A673 (cell line): ENCODE measurements around the gene NEDD4L. TPM values are rescaled to one million over a fixed set of nuclear protein-coding genes. Genes with fewer than 3 reads are reported as not detected.

Experiments
- BruUV-seq: library from RNA; stranded (reverse); fragments of 400-500 nt; replicated peaks from 2 replicates; lab custom pipeline; 2021; lab: Mats Ljungman, UMichigan
- CTCF ChIA-PET: fragments of 300-600 bp; sonication (Branson Sonifier 250); formaldehyde crosslinking; loops from one replicate; lab custom pipeline; 2022; ENCODE audit warnings: antibody characterized with exemption; lab: Charles Lee
- POLR2A ChIA-PET: fragments of 300-600 bp; sonication (Branson Sonifier 250); formaldehyde crosslinking; loops from one replicate; lab custom pipeline; 2022; ENCODE audit warnings: antibody characterized with exemption; ENCODE audit not compliant: low non-redundant PET; lab: Charles Lee
- DNase-seq: peaks from one replicate; pipeline ENCODE4 v3.0.0-alpha.2; 2015; ENCODE audit warnings: low spot score
- H3K27ac ChIP-seq: fragments of 200-600 bp; sonication (generic); 2 replicates; pipeline ENCODE4 v1.5.1; 2016; ENCODE audit warnings: mixed run types, low read depth, mild to moderate bottlenecking, mixed read lengths, antibody characterized with exemption, low read length; ENCODE audit not compliant: poor library complexity, severe bottlenecking
- H3K27me3 ChIP-seq: fragments of 200-600 bp; sonication (generic); replicated peaks from 2 replicates; pipeline ENCODE4 v1.6.1; 2017; ENCODE audit warnings: mixed run types, low read depth, mild to moderate bottlenecking, mixed read lengths, antibody characterized with exemption, low read length; ENCODE audit not compliant: insufficient read depth, poor library complexity
- H3K36me3 ChIP-seq: fragments of 200-600 bp; sonication (generic); 2 replicates; pipeline ENCODE4 v1.6.1; 2016; ENCODE audit warnings: mixed run types, mild to moderate bottlenecking, mixed read lengths, antibody characterized with exemption, low read length; ENCODE audit not compliant: insufficient read depth, poor library complexity, severe bottlenecking
- H3K4me1 ChIP-seq: fragments of 200-600 bp; sonication (generic); 2 replicates; pipeline ENCODE4 v1.6.1; 2017; ENCODE audit warnings: mixed run types, mild to moderate bottlenecking, mixed read lengths, antibody characterized with exemption, low read length; ENCODE audit not compliant: insufficient read depth, poor library complexity, severe bottlenecking
- H3K4me3 ChIP-seq: fragments of 200-600 bp; sonication (generic); 2 replicates; pipeline ENCODE4 v1.5.1; 2016; ENCODE audit warnings: low read depth, mixed run types, mild to moderate bottlenecking, mixed read lengths, low read length; ENCODE audit not compliant: poor library complexity, severe bottlenecking
- H3K9me3 ChIP-seq: fragments of 200-600 bp; sonication (generic); 2 replicates; pipeline ENCODE4 v1.6.1; 2016; ENCODE audit warnings: mixed run types, low read depth, mild to moderate bottlenecking, mixed read lengths, antibody characterized with exemption, low read length; ENCODE audit not compliant: poor library complexity, severe bottlenecking
- CTCF ChIP-seq: fragments of 300-800, 200-600 bp; sonication (generic); conservative IDR thresholded peaks from 2 replicates; pipeline ENCODE4 v1.5.1; 2017; ENCODE audit warnings: low read depth, mild to moderate bottlenecking, antibody characterized with exemption, low read length, moderate library complexity, mixed read lengths
- EZH2 ChIP-seq: fragments of 200-600 bp; sonication (generic); IDR thresholded peaks from 2 replicates; pipeline ENCODE4 v1.6.1; 2017; ENCODE audit warnings: borderline replicate concordance, low read depth, mild to moderate bottlenecking, mixed read lengths, antibody characterized with exemption, low read length; ENCODE audit not compliant: poor library complexity, severe bottlenecking
- intact Hi-C: fragments of 100-400 bp; cut with micrococcal nuclease; formaldehyde crosslinking; loops from one replicate; pipeline ENCODE4 v1.10.0; 2022; ENCODE audit not compliant: unreplicated experiment
- total RNA-seq: library from RNA; stranded (reverse); gene quantifications from 2 replicates; pipeline ENCODE4 v1.2.3, GENCODE V29; 2021

Gene NEDD4L
- total RNA-seq, 1 experiment from 2014 or later = 15.3 TPM

DNA sequence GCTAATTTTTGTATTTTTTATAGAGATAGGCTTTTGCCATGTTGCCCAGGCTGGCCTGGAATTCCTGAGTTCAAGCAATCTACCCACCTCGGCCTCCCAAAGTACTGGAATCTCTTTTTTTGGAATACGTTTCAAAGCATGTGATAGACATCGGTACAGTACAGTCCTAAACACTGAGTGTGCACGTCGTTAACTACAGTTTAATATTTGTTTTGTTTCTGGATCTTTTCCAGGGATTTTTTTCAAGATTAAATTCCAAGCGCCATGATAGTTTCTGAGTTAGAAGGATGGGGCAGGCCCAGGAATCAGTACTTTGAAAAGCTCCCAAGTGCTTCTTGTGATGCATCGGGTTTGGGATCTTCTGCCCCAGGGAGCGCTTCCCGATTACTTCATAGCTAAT lies 33.3 kb downstream of the NEDD4L start:
- Histone ChIP-seq H3K4me3 (no peak overlapping the region), H3K27ac (no peak overlapping the region), H3K36me3 (no peaks in the 10 kb centered on the region), H3K27me3 (no peaks in the 10 kb centered on the region), H3K9me3 (no peaks in the 10 kb centered on the region), H3K4me1 (no peaks in the 10 kb centered on the region)
- ChIA-PET CTCF (interaction anchor here (0.6 kb wide), 1 partner anchor 118 kb away, joined by 3 read pairs; no protein-coding TSS in a partner anchor), POLR2A (interaction anchor here (0.7 kb wide), 1 partner anchor 209 kb away, joined by 3 read pairs; no protein-coding TSS in a partner anchor)
- intact Hi-C loops = no loop called here
- BruUV-seq = no TSS peak
- no peak for DNase-seq
- TF ChIP-seq EZH2 = no peak
- TF ChIP-seq CTCF = no peak

- POLR2A ChIA-PET = no interaction called here
- CTCF ChIA-PET = no interaction called here
- no peaks in the 10 kb centered on the region for H3K4me1 ChIP-seq
- H3K4me3 ChIP-seq = no peak overlapping the region
- no peak overlapping the region for H3K27ac ChIP-seq
- BruUV-seq = no TSS peak
- intact Hi-C loops = no loop called here
- H3K27me3 ChIP-seq = no peaks in the 10 kb centered on the region
- no peaks in the 10 kb centered on the region for H3K36me3 ChIP-seq
- no peaks in the 10 kb centered on the region for H3K9me3 ChIP-seq
- no peak for TF ChIP-seq CTCF
- no peak for TF ChIP-seq EZH2
- no peak for DNase-seq
Observed at GRCh38 chr18:58078889-58079573, 35.0 kb downstream of the NEDD4L start.

DNA sequence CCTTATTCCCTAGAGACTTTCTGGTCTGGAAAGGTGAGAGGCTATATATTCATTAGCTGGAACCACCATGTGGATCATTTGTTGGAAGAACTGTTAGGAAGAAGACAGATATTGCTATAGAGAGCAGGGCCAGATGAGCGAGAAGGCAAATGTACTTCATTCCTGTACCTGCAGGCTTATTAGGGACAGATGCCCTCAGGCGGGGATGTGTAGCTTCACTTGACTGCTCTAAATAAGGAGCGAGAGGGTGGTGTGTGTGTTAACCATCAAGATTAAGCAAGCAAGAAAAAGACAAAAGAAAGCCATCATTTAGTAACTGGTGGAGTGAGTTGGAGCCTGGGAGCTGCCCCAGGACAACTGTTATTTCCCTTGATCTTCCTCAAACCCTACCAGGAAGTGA lies 36.4 kb downstream of the NEDD4L start:
- intact Hi-C loops = no loop called here
- no peak for TF ChIP-seq CTCF
- no peak for TF ChIP-seq EZH2
- POLR2A ChIA-PET = no interaction called here
- no peak for DNase-seq
- Histone ChIP-seq H3K4me1 (no peaks in the 10 kb centered on the region), H3K4me3 (no peak overlapping the region), H3K9me3 (no peaks in the 10 kb centered on the region), H3K27me3 (no peaks in the 10 kb centered on the region), H3K36me3 (no peaks in the 10 kb centered on the region), H3K27ac (no peak overlapping the region)
- CTCF ChIA-PET = interaction anchor here (0.7 kb wide), 2 partner anchors 161 to 198 kb away, joined by 6 to 7 read pairs; no protein-coding TSS in a partner anchor
- no TSS peak for BruUV-seq
